ENCODE measurements around the gene PLEKHN1.

GRCh38 chr1:1021010-1021919, 55.0 kb downstream of the PLEKHN1 start:
- TF ChIP-seq CTCF (IDR thresholded peaks at IDR 0.05; ENCODE audit: low read depth, low read length) (no peak), POLR2A (IDR thresholded peaks at IDR 0.05; ENCODE audit: extremely low read depth, insufficient read length) (no peak)
